HEK293 (cell line): ENCODE data around the gene UBR7.

Source experiments
- CTCF ChIA-PET: fragments of 350-600 bp; formaldehyde crosslinking; extraction: SDS; loops from one replicate; lab custom pipeline; 2021; ENCODE audit warnings: antibody characterized with exemption; lab: Yijun Ruan, JAX
- POLR2A ChIA-PET: fragments of 300-600 bp; formaldehyde crosslinking; extraction: SDS; loops from one replicate; lab custom pipeline; 2020; ENCODE audit warnings: antibody characterized with exemption, inconsistent platforms; lab: Yijun Ruan, JAX
- H3K27ac ChIP-seq: fragments of 200-500 bp; sonication (Bioruptor generic); 2 replicates; pipeline ENCODE4 v1.5.1; 2014; ENCODE audit warnings: low read depth, low read length, control low read depth, inconsistent platforms; ENCODE audit errors: extremely low read depth
- H3K36me3 ChIP-seq, 2 experiments: fragments of 200-500 bp in 1 of 2; sonication (Bioruptor generic) in 1 of 2; 1 replicate in 1 of 2; 2 replicates in 1 of 2; pipeline ENCODE4 v1.5.1; 2014 to 2017; ENCODE audit warnings: inconsistent platforms in 2 of 2, low read length in 2 of 2; ENCODE audit not compliant: control insufficient read depth in 2 of 2, insufficient read depth in 1 of 2
- H3K4me1 ChIP-seq: fragments of 200-500 bp; sonication (Bioruptor generic); 2 replicates; pipeline ENCODE4 v1.5.1; 2014; ENCODE audit warnings: mild to moderate bottlenecking, low read length, inconsistent platforms; ENCODE audit not compliant: control insufficient read depth, insufficient read depth
- H3K4me3 ChIP-seq: 2 replicates; pipeline ENCODE4 v1.5.1; 2011; ENCODE audit warnings: low read depth, mild to moderate bottlenecking, control low read depth, low read length, moderate library complexity
- H3K9me3 ChIP-seq: fragments of 200-500 bp; sonication (Bioruptor generic); 2 replicates; pipeline ENCODE4 v1.5.1; 2014; ENCODE audit warnings: low read depth, low read length, inconsistent platforms; ENCODE audit not compliant: control insufficient read depth, insufficient read depth
- BCL6B ChIP-seq: fragments of 450-650 bp; formaldehyde crosslinking; IDR thresholded peaks from 2 replicates; pipeline ENCODE4 v1.5.1; 2017; ENCODE audit warnings: missing biosample characterization, missing genetic modification characterization
- GLIS1 ChIP-seq: fragments of 450-650 bp; formaldehyde crosslinking; IDR thresholded peaks from 2 replicates; pipeline ENCODE4 v1.5.1; 2016; ENCODE audit warnings: missing biosample characterization, missing genetic modification characterization
- KLF17 ChIP-seq: fragments of 450-650 bp; formaldehyde crosslinking; IDR thresholded peaks from 2 replicates; pipeline ENCODE4 v1.5.1; 2016; ENCODE audit warnings: missing biosample characterization, missing genetic modification characterization
- PBX3 ChIP-seq: sonication (generic); formaldehyde crosslinking; IDR thresholded peaks from 2 replicates; pipeline ENCODE4 v1.8.1; 2022; ENCODE audit warnings: mild to moderate bottlenecking, moderate library complexity, missing genetic modification reagents
- TCF7L2 ChIP-seq: IDR thresholded peaks from 2 replicates; pipeline ENCODE4 v1.6.1; 2011; ENCODE audit warnings: low read depth, mild to moderate bottlenecking, inconsistent platforms, low read length, moderate library complexity, borderline replicate concordance
- ZBTB1 ChIP-seq: fragments of 450-650 bp; formaldehyde crosslinking; IDR thresholded peaks from 2 replicates; pipeline ENCODE4 v1.5.1; 2016; ENCODE audit warnings: missing biosample characterization, missing genetic modification characterization
- ZIC2 ChIP-seq: fragments of 450-650 bp; formaldehyde crosslinking; IDR thresholded peaks from 2 replicates; pipeline ENCODE4 v1.5.1; 2016; ENCODE audit warnings: missing biosample characterization, missing genetic modification characterization
- ZNF121 ChIP-seq: fragments of 450-650 bp; formaldehyde crosslinking; IDR thresholded peaks from 2 replicates; pipeline ENCODE4 v1.5.1; 2016; ENCODE audit warnings: missing biosample characterization, missing genetic modification characterization
- ZNF221 ChIP-seq: fragments of 450-650 bp; formaldehyde crosslinking; IDR thresholded peaks from 2 replicates; pipeline ENCODE4 v1.5.1; 2017; ENCODE audit warnings: missing biosample characterization, missing genetic modification characterization, borderline replicate concordance
- ZNF24 ChIP-seq: fragments of 450-650 bp; formaldehyde crosslinking; IDR thresholded peaks from 2 replicates; pipeline ENCODE4 v1.5.1; 2016; ENCODE audit warnings: missing biosample characterization, missing genetic modification characterization
- ZNF335 ChIP-seq: fragments of 450-650 bp; formaldehyde crosslinking; conservative IDR thresholded peaks from 2 replicates; pipeline ENCODE4 v1.5.1; 2016; ENCODE audit warnings: missing biosample characterization, missing genetic modification characterization
- ZNF518A ChIP-seq: fragments of 450-650 bp; formaldehyde crosslinking; conservative IDR thresholded peaks from 2 replicates; pipeline ENCODE4 v1.5.1; 2016; ENCODE audit warnings: low read depth, missing biosample characterization, missing genetic modification characterization
- ZNF548 ChIP-seq: fragments of 450-650 bp; formaldehyde crosslinking; IDR thresholded peaks from 2 replicates; pipeline ENCODE4 v1.5.1; 2016; ENCODE audit warnings: missing biosample characterization, missing genetic modification characterization
- ZNF549 ChIP-seq: fragments of 450-650 bp; IDR thresholded peaks from 2 replicates; pipeline ENCODE4 v1.5.1; 2018; ENCODE audit warnings: missing biosample characterization, missing genetic modification characterization, mild to moderate bottlenecking, inconsistent platforms, moderate library complexity
- ZNF558 ChIP-seq: fragments of 450-650 bp; formaldehyde crosslinking; IDR thresholded peaks from 2 replicates; pipeline ENCODE4 v1.5.1; 2016; ENCODE audit warnings: missing biosample characterization, missing genetic modification characterization
- ZNF561 ChIP-seq: fragments of 450-650 bp; IDR thresholded peaks from 2 replicates; pipeline ENCODE4 v1.5.1; 2018; ENCODE audit warnings: missing biosample characterization, missing genetic modification characterization, borderline replicate concordance
- ZNF621 ChIP-seq: fragments of 450-650 bp; formaldehyde crosslinking; IDR thresholded peaks from 2 replicates; pipeline ENCODE4 v1.5.1; 2017; ENCODE audit warnings: missing biosample characterization, missing genetic modification characterization
- ZNF677 ChIP-seq: fragments of 450-650 bp; IDR thresholded peaks from 2 replicates; pipeline ENCODE4 v1.5.0; 2018; ENCODE audit warnings: missing biosample characterization, mild to moderate bottlenecking, missing genetic modification characterization, moderate library complexity
- ZNF707 ChIP-seq: fragments of 450-650 bp; formaldehyde crosslinking; IDR thresholded peaks from 2 replicates; pipeline ENCODE4 v1.5.1; 2016; ENCODE audit warnings: missing biosample characterization, missing genetic modification characterization
- ZNF837 ChIP-seq: fragments of 450-650 bp; formaldehyde crosslinking; IDR thresholded peaks from 2 replicates; pipeline ENCODE4 v1.5.1; 2016; ENCODE audit warnings: missing biosample characterization, missing genetic modification characterization

The UBR7 gene

GRCh38 chr14:93185349-93185720 lies 21.7 kb upstream of the UBR7 start (continued):
- TF ChIP-seq ZNF518A (tag by site-specific recombination) = no peak
- no peak for TF ChIP-seq ZNF837 (tag by site-specific recombination)
- TF ChIP-seq ZBTB1 = no peak
- TF ChIP-seq ZNF335 = peak; percentile 51
- TF ChIP-seq PBX3 (CRISPR knock-in tag) = no peak
- TF ChIP-seq ZNF707 = no peak
- TF ChIP-seq ZNF548 (tag by site-specific recombination) = no peak
- TF ChIP-seq ZNF24 (tag by site-specific recombination) = no peak
- no peak for TF ChIP-seq BCL6B (tag by site-specific recombination)
- TF ChIP-seq KLF17 (tag by site-specific recombination) = no peak
- TF ChIP-seq ZNF558 (tag by site-specific recombination) = no peak
- no peak for TF ChIP-seq ZIC2 (tag by site-specific recombination)
- no peak for TF ChIP-seq ZNF677 (tag by site-specific recombination)
- TF ChIP-seq ZNF221 (tag by site-specific recombination) = no peak

- Histone ChIP-seq H3K4me3 (no peak overlapping the region), H3K36me3 (peaks cover 26 to 47% of the 10 kb centered on the region in 2 experiments), H3K9me3 (no peaks in the 10 kb centered on the region), H3K27ac (no peak overlapping the region), H3K4me1 (peaks cover 6% of the 10 kb centered on the region; the same call in 1 of the 2 replicates)
- ChIA-PET CTCF (interaction anchor here (0.8 to 1.5 kb wide), 3 partner anchors 21 to 73 kb away, joined by 3 to 5 read pairs (median 5); no protein-coding TSS in a partner anchor), POLR2A (interaction anchor here (1.1 to 4.7 kb wide), 2 partner anchors 20 to 27 kb away, joined by 3 to 44 read pairs; partner anchors contain the start of genes GON7 and UBR7)
- TF ChIP-seq PBX3 (CRISPR knock-in tag) (no peak), GLIS1 (tag by site-specific recombination) (no peak), ZNF561 (tag by site-specific recombination) (no peak), ZNF121 (tag by site-specific recombination) (no peak), ZNF621 (tag by site-specific recombination) (no peak), TCF7L2 (no peak), ZNF549 (tag by site-specific recombination) (no peak)
These were observed 20.6 kb upstream of the UBR7 start for GRCh38 chr14:93186466-93186865.
